Measurements from ENCODE around the gene AFF2. TPM values are rescaled to one million over a fixed set of nuclear protein-coding genes. Genes with fewer than 3 reads are reported as not detected.

Gene AFF2
- total RNA-seq, 1 experiment from 2014 or later = 0.05 TPM

GRCh38 chrX:148902581-148902980 is 402.2 kb downstream of the AFF2 start:
- Histone ChIP-seq H3K36me3 (ENCODE audit: control insufficient read depth in 1 of 2, insufficient read depth in 2 of 2, low read length in 2 of 2) (no peaks in the 10 kb centered on the region), H4K20me1 (ENCODE audit: insufficient read depth) (no peaks in the 10 kb centered on the region), H3K9me3 (ENCODE audit: control insufficient read depth in 1 of 2, insufficient read depth in 1 of 2, low read depth in 1 of 2, low read length in 2 of 2) (no peaks in the 10 kb centered on the region), H3K9me2 (ENCODE audit: insufficient read depth) (no peaks in the 10 kb centered on the region), H3K4me2 (ENCODE audit: low read length) (no peak overlapping the region), H3K79me2 (ENCODE audit: insufficient read depth, low read length) (no peaks in the 10 kb centered on the region), H2AFZ (ENCODE audit: low read depth, low read length, poor library complexity, severe bottlenecking) (no peak overlapping the region), H3K4me3 (replicated peaks in 1 of 2; ENCODE audit: low read depth in 1 of 2, low read length in 2 of 2) (no peak overlapping the region), H3K4me1 (ENCODE audit: control insufficient read depth in 1 of 2, insufficient read depth in 2 of 2, low read length in 2 of 2) (no peaks in the 10 kb centered on the region), H3K27ac (ENCODE audit: low read depth, low read length) (no peak overlapping the region), H3K27me3 (ENCODE audit: insufficient read depth, low read length) (no peaks in the 10 kb centered on the region), H3K9ac (ENCODE audit: low read length) (no peak overlapping the region)
- BruUV-seq (replicated peaks) = no TSS peak
- no peak for ATAC-seq
- intact Hi-C loops (cut with micrococcal nuclease) = no loop called here
- ChIA-PET CTCF (no interaction called here), RAD21 (ENCODE audit: low non-redundant PET in 1 of 2, low total read pairs in 2 of 2, uncharacterized antibody in 2 of 2, unreplicated experiment in 2 of 2) (no interaction called here), POLR2A (no interaction called here)
- no peak for TF ChIP-seq YY1 (IDR thresholded peaks at IDR 0.05; ENCODE audit: extremely low read depth, insufficient replicate concordance, low read depth, low read length)
- TF ChIP-seq SP1 (IDR thresholded peaks at IDR 0.05; ENCODE audit: low read depth) = no peak
- no peak for TF ChIP-seq POLR2AphosphoS5 (IDR thresholded peaks at IDR 0.05; ENCODE audit: low read depth, low read length)
- TF ChIP-seq ATF3 (IDR thresholded peaks at IDR 0.05) = no peak
- TF ChIP-seq CBX3 (IDR thresholded peaks at IDR 0.05; ENCODE audit: low read depth) = no peak
- TF ChIP-seq EZH2phosphoT487 (IDR thresholded peaks at IDR 0.05; ENCODE audit: borderline replicate concordance) = no peak
- no peak for TF ChIP-seq SRF (IDR thresholded peaks at IDR 0.05; ENCODE audit: low read depth)
- no peak for TF ChIP-seq ZNF274 (IDR thresholded peaks at IDR 0.05; ENCODE audit: low read depth, low read length)
- DNase-seq (ENCODE audit: low read depth, low spot score) = no peak

GRCh38 chrX:148903176-148903575 is 402.8 kb downstream of the AFF2 start:
- no TSS peak for BruUV-seq (replicated peaks)
- Histone ChIP-seq H3K4me2 (ENCODE audit: low read length) (no peak overlapping the region), H3K9me3 (ENCODE audit: control insufficient read depth in 1 of 2, insufficient read depth in 1 of 2, low read depth in 1 of 2, low read length in 2 of 2) (no peaks in the 10 kb centered on the region), H3K9ac (ENCODE audit: low read length) (no peak overlapping the region), H3K4me3 (replicated peaks in 1 of 2; ENCODE audit: low read depth in 1 of 2, low read length in 2 of 2) (no peak overlapping the region), H2AFZ (ENCODE audit: low read depth, low read length, poor library complexity, severe bottlenecking) (no peak overlapping the region), H3K79me2 (ENCODE audit: insufficient read depth, low read length) (no peaks in the 10 kb centered on the region), H4K20me1 (ENCODE audit: insufficient read depth) (no peaks in the 10 kb centered on the region), H3K4me1 (ENCODE audit: control insufficient read depth in 1 of 2, insufficient read depth in 2 of 2, low read length in 2 of 2) (no peaks in the 10 kb centered on the region), H3K36me3 (ENCODE audit: control insufficient read depth in 1 of 2, insufficient read depth in 2 of 2, low read length in 2 of 2) (no peaks in the 10 kb centered on the region), H3K27ac (ENCODE audit: low read depth, low read length) (no peak overlapping the region), H3K27me3 (ENCODE audit: insufficient read depth, low read length) (no peaks in the 10 kb centered on the region), H3K9me2 (ENCODE audit: insufficient read depth) (no peaks in the 10 kb centered on the region)
- POLR2A ChIA-PET = no interaction called here
- ATAC-seq = no peak
- no peak for DNase-seq (ENCODE audit: low read depth, low spot score)
- RAD21 ChIA-PET (ENCODE audit: low non-redundant PET in 1 of 2, low total read pairs in 2 of 2, uncharacterized antibody in 2 of 2, unreplicated experiment in 2 of 2) = no interaction called here
- intact Hi-C loops (cut with micrococcal nuclease) = no loop called here
- CTCF ChIA-PET = no interaction called here
- TF ChIP-seq EGR1 (IDR thresholded peaks at IDR 0.05; ENCODE audit: low read depth) = no peak
- no peak for TF ChIP-seq POLR2AphosphoS5 (IDR thresholded peaks at IDR 0.05; ENCODE audit: low read depth, low read length)
- no peak for TF ChIP-seq FOSL1 (IDR thresholded peaks at IDR 0.05; ENCODE audit: low read depth)
- no peak for TF ChIP-seq JUND (IDR thresholded peaks at IDR 0.05)
- no peak for TF ChIP-seq EZH2 (IDR thresholded peaks at IDR 0.05)
- TF ChIP-seq SP1 (IDR thresholded peaks at IDR 0.05; ENCODE audit: low read depth) = no peak
- no peak for TF ChIP-seq ELF1 (IDR thresholded peaks at IDR 0.05; ENCODE audit: borderline replicate concordance, low read depth)
- TF ChIP-seq REST (IDR thresholded peaks at IDR 0.05; ENCODE audit: low read depth) = no peak
- no peak for TF ChIP-seq ATF3 (IDR thresholded peaks at IDR 0.05)
- no peak for TF ChIP-seq ZNF274 (IDR thresholded peaks at IDR 0.05; ENCODE audit: low read depth, low read length)
- no peak for TF ChIP-seq ZBTB33 (IDR thresholded peaks at IDR 0.05; ENCODE audit: extremely low read depth, insufficient replicate concordance, low read length)
- no peak for TF ChIP-seq POLR2A (IDR thresholded peaks at IDR 0.05; ENCODE audit: borderline replicate concordance, extremely low read depth, insufficient read depth, insufficient read length)
- no peak for TF ChIP-seq ZFX (IDR thresholded peaks at IDR 0.05)

Data from HCT116 (cell line).